HG03571 (cell line): ENCODE data around the gene SPTBN4.
"Not testable (repeated sequence)": the region's sequence is repeated elsewhere in the genome, so short reads cannot be mapped to it uniquely, and the experiment has no call there.

ENCODE experiments used
- ATAC-seq: cut with Tn5 transposase; IDR thresholded peaks from one replicate; pipeline ENCODE4 v1.9.1; 2021; ENCODE audit not compliant: unreplicated experiment

Gene SPTBN4

GRCh38 chr19:40528078-40528477 is 61.3 kb downstream of the SPTBN4 start:
- no peak for ATAC-seq

GRCh38 chr19:40528533-40529092 is 61.8 kb downstream of the SPTBN4 start:
- ATAC-seq = no peak

- no peak for ATAC-seq
Measured at GRCh38 chr19:40529093-40529954, 62.5 kb downstream of the SPTBN4 start.

GRCh38 chr19:40530091-40530901 is 63.5 kb downstream of the SPTBN4 start:
- ATAC-seq = no peak

GRCh38 chr19:40533508-40533907 is 66.7 kb downstream of the SPTBN4 start:
- ATAC-seq = no peak

GRCh38 chr19:40534148-40534547 is 67.3 kb downstream of the SPTBN4 start:
- no peak for ATAC-seq

GRCh38 chr19:40539070-40539469 is 72.3 kb downstream of the SPTBN4 start:
- ATAC-seq = no peak

- ATAC-seq = no peak
Measured at GRCh38 chr19:40542202-40542859, 75.5 kb downstream of the SPTBN4 start.

GRCh38 chr19:40543029-40543597 is 76.3 kb downstream of the SPTBN4 start:
- no peak for ATAC-seq

GRCh38 chr19:40546153-40546841 is 79.5 kb downstream of the SPTBN4 start:
- not testable (repeated sequence) for ATAC-seq

- not testable (repeated sequence) for ATAC-seq
Measured at GRCh38 chr19:40547190-40547589, 80.4 kb downstream of the SPTBN4 start.

- ATAC-seq = no peak
Measured at GRCh38 chr19:40547836-40548235, 81.0 kb downstream of the SPTBN4 start.

- ATAC-seq = no peak
Measured at GRCh38 chr19:40549007-40549708, 82.4 kb downstream of the SPTBN4 start.

- no peak for ATAC-seq
Measured at GRCh38 chr19:40550951-40551350, 84.2 kb downstream of the SPTBN4 start.

GRCh38 chr19:40552848-40553247 is 86.0 kb downstream of the SPTBN4 start:
- no peak for ATAC-seq

GRCh38 chr19:40553885-40554857 is 87.4 kb downstream of the SPTBN4 start:
- ATAC-seq = no peak

- ATAC-seq = no peak
Measured at GRCh38 chr19:40555978-40556689, 89.3 kb downstream of the SPTBN4 start.
